HS-27A (cell line): ENCODE results near the gene RIPOR2.
A peak's percentile ranks its signal among the peaks of the same experiment; 100 is the strongest.

Experiments
- DNase-seq: peaks from one replicate; pipeline ENCODE4 v3.0.0-alpha.2; 2012; ENCODE audit warnings: low read depth, missing footprints

Gene RIPOR2

GRCh38 chr6:24935366-24936152, at the start of gene RIPOR2:
RIPOR2 (minus strand) TSS chr6:24935960; CDS start chr6:24935898, 62 bp downstream.
- no peak for DNase-seq

GRCh38 chr6:24985323-24985722, 49.6 kb upstream of the RIPOR2 start:
- DNase-seq = no peak

- no peak for DNase-seq
Observed at GRCh38 chr6:24982231-24982630, 46.5 kb upstream of the RIPOR2 start.

GRCh38 chr6:24981386-24981760, 45.6 kb upstream of the RIPOR2 start:
- peak; percentile 84 for DNase-seq

GRCh38 chr6:24980507-24981385, 45.0 kb upstream of the RIPOR2 start:
- DNase-seq = peak; percentile 79

GRCh38 chr6:24979176-24979575, 43.4 kb upstream of the RIPOR2 start:
- DNase-seq = no peak

- no peak for DNase-seq
Observed at GRCh38 chr6:24974182-24975171, 38.7 kb upstream of the RIPOR2 start.

GRCh38 chr6:24972311-24972958, 36.7 kb upstream of the RIPOR2 start:
- no peak for DNase-seq

- DNase-seq = no peak
Observed at GRCh38 chr6:24971067-24971466, 35.3 kb upstream of the RIPOR2 start.

- DNase-seq = no peak
Observed at GRCh38 chr6:24969343-24969860, 33.6 kb upstream of the RIPOR2 start.

GRCh38 chr6:24968783-24969182, 33.0 kb upstream of the RIPOR2 start:
- no peak for DNase-seq

- DNase-seq = no peak
Observed at GRCh38 chr6:24967211-24967610, 31.5 kb upstream of the RIPOR2 start.

- no peak for DNase-seq
Observed at GRCh38 chr6:24966381-24966780, 30.6 kb upstream of the RIPOR2 start.

- no peak for DNase-seq
Observed at GRCh38 chr6:24963887-24964570, 28.3 kb upstream of the RIPOR2 start.

GRCh38 chr6:24963339-24963738, 27.6 kb upstream of the RIPOR2 start:
- no peak for DNase-seq

GRCh38 chr6:24961852-24962251, 26.1 kb upstream of the RIPOR2 start:
- no peak for DNase-seq

GRCh38 chr6:24960991-24961475, 25.3 kb upstream of the RIPOR2 start:
- DNase-seq = no peak

GRCh38 chr6:24959319-24959718, 23.6 kb upstream of the RIPOR2 start:
- no peak for DNase-seq

- DNase-seq = no peak
Observed at GRCh38 chr6:24957199-24957598, 21.4 kb upstream of the RIPOR2 start.

- DNase-seq = no peak
Observed at GRCh38 chr6:24953726-24954125, 18.0 kb upstream of the RIPOR2 start.
